Cardiac fibroblast (primary cell): ENCODE measurements around the gene ZNF574.

Experiments used
- DNase-seq, 2 donors: peaks; one replicate each; pipeline versions ENCODE4 v3.0.0 to v3.0.0-alpha.2; 2010; ENCODE audit warnings: low read depth in 2 of 2
- H3K4me3 ChIP-seq, 2 donors: replicated peaks in 1 of 2; 1 replicate in 1 of 2; 2 replicates in 1 of 2; pipeline ENCODE4 v1.5.1; 2011; ENCODE audit warnings: low read depth in 2 of 2, low read length in 2 of 2, mild to moderate bottlenecking in 2 of 2, moderate library complexity in 1 of 2
- CTCF ChIP-seq: IDR thresholded peaks from one replicate; pipeline ENCODE4 v1.5.1; 2011; ENCODE audit warnings: low read depth, mild to moderate bottlenecking, low read length, inconsistent platforms

Gene ZNF574

GRCh38 chr19:42080764-42081375 is 4.9 kb downstream of the ZNF574 start:
- no peak for DNase-seq
- no peak overlapping the region for H3K4me3 ChIP-seq
- no peak for TF ChIP-seq CTCF

GRCh38 chr19:42081584-42082203 is 5.7 kb downstream of the ZNF574 start:
- DNase-seq, result peak; percentile 60 to 64

GRCh38 chr19:42083537-42083936 is 7.6 kb downstream of the ZNF574 start:
- DNase-seq, result no peak
- no peak overlapping the region for H3K4me3 ChIP-seq
- TF ChIP-seq CTCF, result no peak

More at GRCh38 chr19:42081584-42082203, 5.7 kb downstream of the ZNF574 start:
- peak; percentile 66 for TF ChIP-seq CTCF
- no peak overlapping the region for H3K4me3 ChIP-seq

- TF ChIP-seq CTCF, result no peak
- no peak for DNase-seq
- H3K4me3 ChIP-seq, result no peak overlapping the region
Measured at GRCh38 chr19:42086188-42086736, 10.3 kb downstream of the ZNF574 start.

- no peak for TF ChIP-seq CTCF
- DNase-seq, result peak in 1 of 2 donors; percentile 47
- H3K4me3 ChIP-seq, result no peak overlapping the region
Measured at GRCh38 chr19:42086770-42087550, 11.0 kb downstream of the ZNF574 start.

GRCh38 chr19:42088471-42089190 is 12.7 kb downstream of the ZNF574 start:
- peak overlapping the region in 1 of 2 donors; percentile 28 for H3K4me3 ChIP-seq
- peak; percentile 70 to 82 for DNase-seq
- no peak for TF ChIP-seq CTCF
